Heart right ventricle (tissue), 16 donors: Measurements from ENCODE around the gene ACER3. TPM values are rescaled to one million over a fixed set of nuclear protein-coding genes. Genes with fewer than 3 reads are reported as not detected.
"Not testable (repeated sequence)": the region's sequence is repeated elsewhere in the genome, so short reads cannot be mapped to it uniquely, and the experiment has no call there.

Experiments
- ATAC-seq, 8 donors: fragments of 200-7000 bp; cut with Tn5 transposase; one replicate each; pipeline ENCODE4 v1.9.1; 2020; ENCODE audit warnings: mild to moderate bottlenecking in 8 of 8, moderate library complexity in 8 of 8, moderate number of reproducible peaks in 1 of 8
- DNase-seq, 2 donors: peaks; one replicate each; pipeline ENCODE4 v3.0.0-alpha.2; 2020
- H3K27ac ChIP-seq, 10 donors: fragments of 200-600 bp; sonication (generic) in 2 of 10; one replicate each; pipeline versions ENCODE4 v1.5.0 to v1.8.0; 2020 to 2022; ENCODE audit warnings: mild to moderate bottlenecking in 3 of 10
- H3K27me3 ChIP-seq, 7 donors: fragments of 200-600 bp; one replicate each; pipeline ENCODE4 v1.8.0; 2021 to 2022; ENCODE audit warnings: mild to moderate bottlenecking in 2 of 7
- H3K36me3 ChIP-seq, 9 donors: fragments of 200-600 bp; sonication (generic) in 1 of 9; one replicate each; pipeline versions ENCODE4 v1.5.0 to v1.8.0; 2020 to 2022; ENCODE audit warnings: mild to moderate bottlenecking in 2 of 9
- H3K4me1 ChIP-seq, 9 donors: fragments of 200-600 bp; sonication (generic) in 1 of 9; one replicate each; pipeline versions ENCODE4 v1.5.0 to v1.8.0; 2020 to 2022; ENCODE audit warnings: mild to moderate bottlenecking in 4 of 9
- H3K4me3 ChIP-seq, 10 donors: fragments of 200-600 bp; sonication (generic) in 2 of 10; one replicate each; pipeline versions ENCODE4 v1.5.0 to v1.8.0; 2020 to 2022; ENCODE audit warnings: mild to moderate bottlenecking in 7 of 10, moderate library complexity in 2 of 10
- H3K9me3 ChIP-seq, 11 donors: fragments of 200-600 bp in 10 of 11; sonication (generic) in 2 of 11; one replicate each; pipeline versions ENCODE4 v1.5.0 to v1.8.0; 2013 to 2022; ENCODE audit warnings: mild to moderate bottlenecking in 2 of 11, control low read depth in 1 of 11, moderate library complexity in 1 of 11
- WGBS, 2 donors: extraction: QIAGEN DNeasy Blood & Tissue Kit; methylation state at CpG; one replicate each; pipeline ENCODE4 v1.1.7; 2013; ENCODE audit warnings: inconsistent platforms in 1 of 2; 5-methylcytosine and 5-hydroxymethylcytosine counted together
- intact Hi-C, 10 donors: fragments of 100-400 bp; cut with DNase I; formaldehyde crosslinking; loops; one replicate each; pipeline versions ENCODE4 v1.11.1 to v1.14.2; 2022
- polyA plus RNA-seq, 2 donors: library from polyadenylated mRNA; stranded (reverse); fragments of 200-250 nt; gene quantifications; one replicate each; pipeline ENCODE4 v1.2.3, GENCODE V29; 2013
- total RNA-seq, 10 donors: library from RNA; stranded (reverse); fragmentation: NEBNext Ultra II Directional in 3 of 10; extraction: Animal tissue kit (Norgen Biotek cat#: 25700) in 3 of 10; gene quantifications; one replicate each; pipeline versions ENCODE4 v1.2.1 to v1.2.4, GENCODE V29; 2021 to 2023
- TF ChIP-seq, protein P1 (sequence below), 9 donors: fragments of 200-600 bp; sonication (generic) in 2 of 9; IDR thresholded peaks; one replicate each; pipeline versions ENCODE4 v1.5.0 to v1.8.0; 2021 to 2022; ENCODE audit warnings: antibody characterized with exemption in 9 of 9, mild to moderate bottlenecking in 5 of 9, moderate library complexity in 1 of 9
- donor health status: Arrhythmogenic right ventricular cardiomyopathy.
- donor health status: ischemic (EF 13 %, LVEDD 7.1; RV severe dilation, severe dysfunction).
- donor health status: healthy with polysubstance abuse.
- donor health status: DM: no; HTN: yes; CAD: no.
- donor health status: DM: no; HTN: no; CAD: no.
- donor health status: ischemic (EF 25% LVEDD 6.9; RV normal size, moderate dysfunction).
- donor health status: ischemic (EF 25% LVEDD 5.7; RV mildly dilated, moderate dysfunction).
- donor health status: healthy.
- donor health status: DM: yes; HTN: yes; CAD: no.
- donor health status: Ischemic cardiomyopathy.
- donor health status: ischemic (EF 35%, LVEDD 5.7; RV mildly dilated, moderate dysfunction).
- donor health status: nonischemic (EF 11% LVEDD 7.7; RV severe dilation, severe dysfunction).
- donor health status: DM: yes; HTN: yes; CAD: no.
- donor health status: PGD.
- donor health status: ischemic (EF 29% LVEDD 5.4; RV normal size, mild dysfunction).
- donor health status: nonischemic (EF 23%, LVEDD 6.1; RV moderate dilation, normal function).

ACER3 gene
- total and polyA plus RNA-seq, 12 donors: 2.9 to 14.8 (median 9.6) TPM

DNA sequence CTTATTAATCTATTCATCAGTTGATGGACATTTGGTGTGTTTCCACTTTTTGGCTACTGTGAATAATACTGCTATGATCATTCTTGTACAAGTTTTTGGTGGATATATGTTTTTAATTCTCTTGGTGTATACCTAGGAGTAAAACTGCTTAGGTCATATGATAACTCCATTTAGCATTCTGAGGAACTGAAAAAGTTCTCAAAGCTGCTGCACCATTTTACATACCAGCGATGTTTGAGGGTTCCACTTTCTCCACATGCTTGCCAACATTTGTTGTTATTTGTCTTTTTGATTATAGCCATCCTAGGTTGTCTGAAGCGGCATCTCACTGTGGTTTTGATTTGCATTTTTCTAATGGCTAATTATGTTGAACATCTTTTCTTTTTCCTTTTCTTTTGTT is 4.1 kb upstream of the ACER3 start:
- Histone ChIP-seq H3K9me3 (no peaks in the 10 kb centered on the region), H3K36me3 (no peaks in the 10 kb centered on the region), H3K4me1 (peaks cover 0 to 48% (median 10%) of the 10 kb centered on the region in 9 donors), H3K27ac (peak overlapping the region in 2 of 10 donors; percentile 39 to 41), H3K27me3 (no peaks in the 10 kb centered on the region), H3K4me3 (no peak overlapping the region)
- 88 to 95% methylated on average over 2 of the region's 2 CpGs for WGBS, 2 donors
- ATAC-seq (no peak), DNase-seq (no peak)
- TF ChIP-seq, protein P1, sequence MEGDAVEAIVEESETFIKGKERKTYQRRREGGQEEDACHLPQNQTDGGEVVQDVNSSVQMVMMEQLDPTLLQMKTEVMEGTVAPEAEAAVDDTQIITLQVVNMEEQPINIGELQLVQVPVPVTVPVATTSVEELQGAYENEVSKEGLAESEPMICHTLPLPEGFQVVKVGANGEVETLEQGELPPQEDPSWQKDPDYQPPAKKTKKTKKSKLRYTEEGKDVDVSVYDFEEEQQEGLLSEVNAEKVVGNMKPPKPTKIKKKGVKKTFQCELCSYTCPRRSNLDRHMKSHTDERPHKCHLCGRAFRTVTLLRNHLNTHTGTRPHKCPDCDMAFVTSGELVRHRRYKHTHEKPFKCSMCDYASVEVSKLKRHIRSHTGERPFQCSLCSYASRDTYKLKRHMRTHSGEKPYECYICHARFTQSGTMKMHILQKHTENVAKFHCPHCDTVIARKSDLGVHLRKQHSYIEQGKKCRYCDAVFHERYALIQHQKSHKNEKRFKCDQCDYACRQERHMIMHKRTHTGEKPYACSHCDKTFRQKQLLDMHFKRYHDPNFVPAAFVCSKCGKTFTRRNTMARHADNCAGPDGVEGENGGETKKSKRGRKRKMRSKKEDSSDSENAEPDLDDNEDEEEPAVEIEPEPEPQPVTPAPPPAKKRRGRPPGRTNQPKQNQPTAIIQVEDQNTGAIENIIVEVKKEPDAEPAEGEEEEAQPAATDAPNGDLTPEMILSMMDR (IDR thresholded peaks at IDR 0.05): no peak
- intact Hi-C loops: no loop called here

DNA sequence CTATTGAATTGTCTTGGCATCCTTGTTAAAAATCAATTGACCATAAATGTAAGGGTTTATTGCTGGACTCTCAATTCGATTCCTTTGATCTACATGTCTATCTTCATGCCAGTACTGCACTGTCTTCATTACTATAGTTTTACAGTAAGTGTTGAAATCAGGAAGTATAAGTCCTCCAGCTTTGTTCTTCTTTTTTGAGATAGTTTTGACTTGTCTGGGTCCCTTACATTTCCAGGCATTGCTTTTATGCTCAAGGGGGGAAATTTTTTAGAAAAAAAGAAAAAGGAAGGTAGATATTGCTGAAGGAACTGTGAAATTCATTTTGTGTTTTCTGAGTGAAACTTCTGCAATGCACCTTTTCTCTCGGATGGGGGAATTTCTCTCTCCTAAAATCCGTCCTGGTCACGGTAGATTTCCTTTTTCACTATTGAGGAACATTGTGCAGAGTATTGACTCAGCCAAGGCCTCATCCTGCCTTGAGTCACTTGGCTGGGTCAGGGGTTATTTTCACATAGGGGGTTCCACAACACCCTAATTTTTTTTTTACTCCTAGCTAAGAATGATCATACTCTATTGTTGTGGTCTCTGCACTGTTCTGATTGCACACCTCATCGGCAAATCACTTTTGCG is 2.8 kb upstream of the ACER3 start:
- DNase-seq: no peak
- Histone ChIP-seq H3K27ac (peak overlapping the region in 1 of 10 donors; percentile 76), H3K4me1 (peaks cover 0 to 61% (median 19%) of the 10 kb centered on the region in 9 donors), H3K27me3 (no peaks in the 10 kb centered on the region), H3K36me3 (no peaks in the 10 kb centered on the region), H3K4me3 (peak overlapping the region in 1 of 10 donors; percentile 12), H3K9me3 (no peaks in the 10 kb centered on the region)
- TF ChIP-seq, protein P1 (IDR thresholded peaks at IDR 0.05): no peak
- 54 to 78% methylated on average over 6 of the region's 6 CpGs for WGBS, 2 donors
- ATAC-seq: no peak
- intact Hi-C loops: no loop called here

DNA sequence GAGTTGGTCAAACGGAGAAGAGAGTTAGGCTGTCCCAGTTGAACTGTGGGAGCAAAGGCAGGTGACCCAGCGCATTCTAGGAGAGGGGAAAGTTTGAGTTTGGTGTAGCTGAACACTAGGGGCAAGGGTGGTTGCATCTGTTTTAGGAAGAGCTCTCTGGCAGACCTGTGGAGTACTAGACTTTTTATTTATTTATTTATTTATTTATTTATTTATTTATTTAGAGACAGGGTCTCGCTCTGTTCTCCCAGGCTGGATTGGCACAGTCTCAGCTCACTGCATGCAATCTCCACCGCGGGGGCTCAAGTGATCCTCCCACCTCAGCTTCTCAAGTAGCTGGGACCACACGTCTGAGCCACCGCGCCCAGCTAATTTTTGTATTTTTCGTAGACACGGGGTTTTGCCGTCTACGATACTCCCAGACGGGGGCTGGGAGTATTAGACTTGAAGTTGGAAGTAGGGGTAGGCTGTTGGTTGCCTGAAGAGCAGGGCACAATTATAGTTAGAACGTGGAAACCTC is 950 bp upstream of the ACER3 start:
- WGBS, 2 donors: 91 to 94% methylated on average over 14 of the region's 14 CpGs
- no peaks in the 10 kb centered on the region for H3K27me3 ChIP-seq
- H3K9me3 ChIP-seq: no peaks in the 10 kb centered on the region
- H3K4me3 ChIP-seq: no peak overlapping the region
- H3K4me1 ChIP-seq: peaks cover 0 to 75% (median 32%) of the 10 kb centered on the region in 9 donors
- no peaks in the 10 kb centered on the region for H3K36me3 ChIP-seq
- intact Hi-C loops: loop anchor here in 4 of 10 donors (5.0 kb wide), 3 partner anchors 43 to 58 kb away; no protein-coding TSS in a partner anchor
- TF ChIP-seq, protein P1 (IDR thresholded peaks at IDR 0.05): no peak
- ATAC-seq (no peak), DNase-seq (no peak)
- peak overlapping the region in 9 of 10 donors; percentile 82 to 95 (median 89) for H3K27ac ChIP-seq

DNA sequence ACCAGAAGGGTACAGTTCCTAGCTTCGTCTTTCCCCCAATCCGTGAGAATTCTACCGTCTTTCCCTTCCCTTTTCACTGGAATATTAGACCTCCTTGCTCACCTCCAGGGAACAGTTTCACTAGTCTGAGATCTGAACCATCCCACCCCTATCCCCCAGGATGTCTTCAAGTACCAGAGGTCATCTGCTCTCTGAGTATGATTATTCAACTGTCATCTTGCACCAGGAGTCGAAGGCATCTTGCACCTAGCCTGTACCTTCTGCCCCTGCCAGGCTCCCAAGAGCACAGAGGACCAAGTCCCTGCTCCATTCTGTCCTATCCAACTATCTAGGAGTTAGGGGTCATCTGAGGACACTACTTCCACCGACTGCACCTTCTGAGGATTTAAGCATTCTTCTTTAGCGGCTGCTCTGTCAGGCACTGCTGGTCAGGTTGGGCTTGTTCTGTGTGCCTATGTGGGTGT is 804 bp downstream of the ACER3 start:
- DNase-seq (no peak), ATAC-seq (peak in 2 of 8 donors; percentile 4 to 8)
- TF ChIP-seq, protein P1 (IDR thresholded peaks at IDR 0.05): peak in 1 of 9 donors; percentile 0
- no peaks in the 10 kb centered on the region for H3K27me3 ChIP-seq
- intact Hi-C loops: loop anchor here in 4 of 10 donors (5.0 kb wide), 3 partner anchors 41 to 56 kb away; no protein-coding TSS in a partner anchor
- peaks cover 0 to 63% (median 32%) of the 10 kb centered on the region in 9 donors for H3K4me1 ChIP-seq
- H3K36me3 ChIP-seq: no peaks in the 10 kb centered on the region
- H3K4me3 ChIP-seq: peak overlapping the region; percentile 62 to 94 (median 82)
- H3K27ac ChIP-seq: peak overlapping the region in 9 of 10 donors; percentile 82 to 95 (median 89)
- no peaks in the 10 kb centered on the region for H3K9me3 ChIP-seq
- 23 to 25% methylated on average over 6 of the region's 6 CpGs for WGBS, 2 donors

DNA sequence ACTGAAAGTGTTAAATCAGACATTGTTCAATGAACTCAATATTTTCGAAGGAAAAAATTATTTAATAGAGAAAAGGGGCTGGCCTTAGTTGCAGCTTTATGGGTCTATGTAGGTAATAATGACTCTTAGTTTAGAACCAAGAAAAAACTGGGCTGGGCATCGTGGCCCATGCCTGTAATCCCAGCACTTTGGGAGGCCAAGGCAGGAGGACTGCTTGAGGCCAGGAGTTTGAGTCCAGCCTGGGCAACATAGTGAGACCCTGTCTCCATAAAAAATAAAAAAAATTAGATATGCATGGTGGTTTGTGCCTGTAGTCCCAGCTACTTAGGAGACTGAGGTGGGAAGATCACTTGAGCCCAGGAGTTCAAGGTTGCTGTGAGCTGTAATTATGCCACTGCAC is 2.1 kb downstream of the ACER3 start:
- H3K4me3 ChIP-seq, H3K27me3 ChIP-seq, H3K36me3 ChIP-seq, DNase-seq, ATAC-seq, H3K9me3 ChIP-seq: not testable (repeated sequence)
- Histone ChIP-seq H3K4me1 (peaks cover 0 to 50% (median 32%) of the 10 kb centered on the region in 9 donors), H3K27ac (peak overlapping the region in 1 of 10 donors; percentile 38)
- intact Hi-C loops: loop anchor here in 4 of 10 donors (5.0 kb wide), 3 partner anchors 40 to 55 kb away; no protein-coding TSS in a partner anchor
- 90 to 93% methylated on average over 2 of the region's 2 CpGs for WGBS, 2 donors
